Body of pancreas (tissue), 4 donors: ENCODE measurements around the gene VPS37D.

Experiments
- POLR2A ChIP-seq, 3 donors: fragments of 450-650 bp; IDR thresholded peaks; one replicate each; pipeline ENCODE4 v1.6.1; 2016; ENCODE audit warnings: antibody characterized with exemption in 3 of 3, mild to moderate bottlenecking in 2 of 3
- TF ChIP-seq, protein P1 (sequence below), 7 experiments: fragments of 450-650 bp in 4 of 7; fragments of 200-600 bp in 3 of 7; sonication (generic) in 3 of 7; IDR thresholded peaks; one replicate each; pipeline ENCODE4 v1.5.1; 2016 to 2019; ENCODE audit warnings: antibody characterized with exemption in 7 of 7

DNA sequence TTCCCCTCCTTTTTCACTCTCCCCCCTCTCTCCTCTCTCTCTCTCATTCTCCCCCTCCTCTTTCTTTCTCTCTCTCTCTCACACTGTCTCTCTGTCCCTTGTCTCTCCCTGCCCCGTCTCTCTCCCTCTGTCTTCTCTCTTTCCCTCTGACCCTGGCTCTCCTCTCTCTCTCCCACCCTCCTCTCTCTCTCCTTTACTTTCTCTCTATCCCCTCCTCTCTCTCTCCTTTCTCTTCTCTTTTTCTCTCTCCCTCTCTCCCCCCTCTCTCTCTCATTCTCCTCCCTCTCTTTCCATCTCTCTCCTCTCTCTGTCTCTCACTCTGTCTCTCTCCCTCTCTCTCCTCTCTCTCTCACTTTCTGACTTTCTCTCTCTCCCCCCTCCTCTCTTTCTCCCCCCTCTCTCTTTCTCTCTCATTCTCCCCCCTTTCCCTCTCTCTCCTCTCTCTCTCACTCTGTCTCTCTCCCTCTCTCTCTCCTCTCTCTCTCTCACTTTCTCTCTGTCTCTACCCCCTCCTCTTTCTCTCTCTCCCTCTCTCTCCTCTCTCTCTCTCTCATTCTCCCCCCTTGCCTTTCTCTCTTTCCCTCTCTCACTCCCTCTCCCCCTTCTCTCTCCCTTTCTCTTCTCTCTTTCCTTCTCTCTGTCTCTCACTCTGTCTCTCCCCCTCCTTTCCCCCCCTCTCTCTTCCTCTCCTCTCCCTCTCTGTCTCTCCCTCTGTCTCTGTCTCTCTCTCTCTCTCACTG, 18.9 kb upstream of the VPS37D start:
- no peak for TF ChIP-seq POLR2A (IDR thresholded peaks at IDR 0.05)
- TF ChIP-seq, protein P1, sequence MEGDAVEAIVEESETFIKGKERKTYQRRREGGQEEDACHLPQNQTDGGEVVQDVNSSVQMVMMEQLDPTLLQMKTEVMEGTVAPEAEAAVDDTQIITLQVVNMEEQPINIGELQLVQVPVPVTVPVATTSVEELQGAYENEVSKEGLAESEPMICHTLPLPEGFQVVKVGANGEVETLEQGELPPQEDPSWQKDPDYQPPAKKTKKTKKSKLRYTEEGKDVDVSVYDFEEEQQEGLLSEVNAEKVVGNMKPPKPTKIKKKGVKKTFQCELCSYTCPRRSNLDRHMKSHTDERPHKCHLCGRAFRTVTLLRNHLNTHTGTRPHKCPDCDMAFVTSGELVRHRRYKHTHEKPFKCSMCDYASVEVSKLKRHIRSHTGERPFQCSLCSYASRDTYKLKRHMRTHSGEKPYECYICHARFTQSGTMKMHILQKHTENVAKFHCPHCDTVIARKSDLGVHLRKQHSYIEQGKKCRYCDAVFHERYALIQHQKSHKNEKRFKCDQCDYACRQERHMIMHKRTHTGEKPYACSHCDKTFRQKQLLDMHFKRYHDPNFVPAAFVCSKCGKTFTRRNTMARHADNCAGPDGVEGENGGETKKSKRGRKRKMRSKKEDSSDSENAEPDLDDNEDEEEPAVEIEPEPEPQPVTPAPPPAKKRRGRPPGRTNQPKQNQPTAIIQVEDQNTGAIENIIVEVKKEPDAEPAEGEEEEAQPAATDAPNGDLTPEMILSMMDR (IDR thresholded peaks at IDR 0.05), result no peak
